ENCODE data around the gene EXOC7. TPM values are rescaled to one million over a fixed set of nuclear protein-coding genes. Genes with fewer than 3 reads are reported as not detected.
"Not testable (repeated sequence)": the region's sequence is repeated elsewhere in the genome, so short reads cannot be mapped to it uniquely, and the experiment has no call there.

The EXOC7 gene
- total RNA-seq, 1 donor from 2014 or later: 51.3 TPM

DNA sequence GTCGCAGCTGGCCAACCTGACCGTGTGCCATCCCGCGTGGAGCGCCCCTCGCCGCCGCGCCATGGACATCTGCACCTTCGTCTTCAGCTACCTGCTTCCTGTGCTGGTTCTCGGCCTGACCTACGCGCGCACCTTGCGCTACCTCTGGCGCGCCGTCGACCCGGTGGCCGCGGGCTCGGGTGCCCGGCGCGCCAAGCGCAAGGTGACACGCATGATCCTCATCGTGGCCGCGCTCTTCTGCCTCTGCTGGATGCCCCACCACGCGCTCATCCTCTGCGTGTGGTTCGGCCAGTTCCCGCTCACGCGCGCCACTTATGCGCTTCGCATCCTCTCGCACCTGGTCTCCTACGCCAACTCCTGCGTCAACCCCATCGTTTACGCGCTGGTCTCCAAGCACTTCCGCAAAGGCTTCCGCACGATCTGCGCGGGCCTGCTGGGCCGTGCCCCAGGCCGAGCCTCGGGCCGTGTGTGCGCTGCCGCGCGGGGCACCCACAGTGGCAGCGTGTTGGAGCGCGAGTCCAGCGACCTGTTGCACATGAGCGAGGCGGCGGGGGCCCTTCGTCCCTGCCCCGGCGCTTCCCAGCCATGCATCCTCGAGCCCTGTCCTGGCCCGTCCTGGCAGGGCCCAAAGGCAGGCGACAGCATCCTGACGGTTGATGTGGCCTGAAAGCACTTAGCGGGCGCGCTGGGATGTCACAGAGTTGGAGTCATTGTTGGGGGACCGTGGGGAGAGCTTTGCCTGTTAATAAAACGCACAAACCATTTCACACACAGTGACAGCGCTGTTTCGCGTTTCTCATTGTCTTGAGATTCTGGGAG lies 26.6 kb downstream of the EXOC7 start:
- no peak for DNase-seq (ENCODE audit: low spot score)

DNA sequence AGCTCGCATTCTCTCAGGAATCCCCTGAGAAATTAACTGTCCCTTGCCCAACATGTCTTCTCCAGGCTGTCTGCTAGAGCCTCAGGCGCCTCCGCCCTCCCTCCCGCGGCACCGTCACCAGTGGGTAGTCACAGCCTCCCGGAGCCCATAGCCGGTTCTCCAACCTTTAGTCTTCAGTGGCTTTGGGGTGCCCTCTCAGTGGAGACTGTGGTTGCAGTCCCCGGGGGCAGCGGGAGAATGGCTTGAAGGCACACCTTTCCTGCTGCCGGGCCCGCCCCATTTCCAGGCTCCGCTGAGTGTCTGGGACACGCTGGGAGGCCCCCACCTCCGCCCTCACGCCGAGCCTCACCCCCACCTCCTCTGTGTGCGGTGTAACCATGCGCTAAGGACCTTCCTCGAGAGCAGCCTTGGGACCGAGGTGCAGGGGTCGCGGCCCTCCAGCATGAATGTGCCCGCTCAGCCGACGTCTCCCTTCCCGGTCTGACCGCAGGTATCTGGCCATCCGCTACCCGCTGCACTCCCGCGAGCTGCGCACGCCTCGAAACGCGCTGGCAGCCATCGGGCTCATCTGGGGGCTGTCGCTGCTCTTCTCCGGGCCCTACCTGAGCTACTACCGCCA lies 27.3 kb downstream of the EXOC7 start:
- DNase-seq (ENCODE audit: low spot score) (no peak), ATAC-seq (no peak)

More for the DNA sequence above, 26.6 kb downstream of the EXOC7 start:
- no peak for ATAC-seq

DNA sequence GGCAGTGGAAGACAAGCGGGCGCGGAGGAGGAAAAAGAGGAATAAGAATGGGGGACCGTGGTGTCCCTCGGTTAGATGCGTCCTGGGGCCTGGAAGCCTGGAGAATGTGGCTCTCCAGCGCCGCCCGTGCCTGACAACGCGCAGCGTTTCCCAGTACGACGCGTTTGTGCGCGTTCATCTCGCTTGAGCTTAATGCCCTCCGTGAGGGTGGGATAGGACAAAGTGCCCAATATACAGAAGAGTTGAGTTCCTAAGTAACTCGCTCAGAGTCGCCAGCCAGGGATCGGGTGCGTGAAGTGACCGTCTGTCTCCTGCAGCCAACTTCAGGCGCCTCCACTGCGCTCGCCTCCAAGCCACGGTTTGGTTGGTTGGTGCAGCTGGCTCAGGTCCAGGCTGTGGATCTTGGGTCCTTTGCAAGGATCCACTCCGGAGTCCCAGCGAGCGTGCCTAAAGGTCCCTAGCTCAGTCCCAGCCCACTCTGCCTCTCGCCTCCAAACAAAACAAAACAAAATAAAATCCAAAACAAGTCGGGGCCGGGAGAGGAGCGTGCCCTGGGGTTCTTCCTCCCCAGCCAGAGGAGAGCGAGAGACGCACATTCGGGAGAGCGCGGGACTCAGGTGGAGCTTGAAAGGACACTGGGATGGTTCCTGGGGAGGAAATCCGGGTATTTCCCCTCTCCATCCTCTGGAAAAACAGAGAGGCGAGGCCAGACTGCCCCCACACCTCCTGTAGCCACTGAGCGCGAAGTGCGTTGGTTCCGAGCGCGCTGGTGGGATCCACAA lies 28.0 kb downstream of the EXOC7 start:
- no peak for DNase-seq (ENCODE audit: low spot score)
- ATAC-seq: no peak

DNA sequence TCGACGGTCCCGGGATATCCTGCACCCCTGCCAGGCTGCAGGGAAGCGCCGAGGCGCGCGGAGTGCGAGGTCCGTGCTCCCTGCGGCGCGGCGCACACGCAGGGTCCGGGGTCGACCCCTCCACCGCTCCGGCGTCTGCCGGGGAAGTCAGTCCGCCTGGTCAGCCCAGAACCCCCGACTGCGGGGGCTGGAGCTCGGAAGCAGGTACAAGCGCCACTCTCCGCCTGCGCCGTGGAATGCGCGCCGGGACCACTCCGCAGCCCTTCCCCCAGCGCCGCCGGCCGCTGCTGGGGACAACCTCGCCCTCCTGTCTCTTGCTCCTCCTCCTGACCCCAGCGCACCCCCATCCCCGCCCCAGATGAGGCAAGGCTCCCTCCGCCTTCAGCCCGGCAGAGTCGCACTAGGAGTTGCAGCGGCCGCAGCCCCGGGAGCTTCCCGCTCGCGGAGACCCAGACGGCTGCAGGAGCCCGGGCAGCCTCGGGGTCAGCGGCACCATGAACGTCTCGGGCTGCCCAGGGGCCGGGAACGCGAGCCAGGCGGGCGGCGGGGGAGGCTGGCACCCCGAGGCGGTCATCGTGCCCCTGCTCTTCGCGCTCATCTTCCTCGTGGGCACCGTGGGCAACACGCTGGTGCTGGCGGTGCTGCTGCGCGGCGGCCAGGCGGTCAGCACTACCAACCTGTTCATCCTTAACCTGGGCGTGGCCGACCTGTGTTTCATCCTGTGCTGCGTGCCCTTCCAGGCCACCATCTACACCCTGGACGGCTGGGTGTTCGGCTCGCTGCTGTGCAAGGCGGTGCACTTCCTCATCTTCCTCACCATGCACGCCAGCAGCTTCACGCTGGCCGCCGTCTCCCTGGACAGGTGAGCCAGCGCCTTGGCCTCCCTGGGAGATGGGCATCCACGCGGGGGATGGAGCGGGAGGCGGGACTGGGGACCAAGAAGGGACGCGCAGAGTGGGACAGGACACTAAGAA lies 28.9 kb downstream of the EXOC7 start, which contains the start of gene GALR2:
Gene GALR2, plus strand, starts transcription at position 392 of the 974 bp plus-strand sequence. Its CDS starts 103 bp downstream, at position 495.
- DNase-seq (ENCODE audit: low spot score) (no peak), ATAC-seq (no peak)

DNA sequence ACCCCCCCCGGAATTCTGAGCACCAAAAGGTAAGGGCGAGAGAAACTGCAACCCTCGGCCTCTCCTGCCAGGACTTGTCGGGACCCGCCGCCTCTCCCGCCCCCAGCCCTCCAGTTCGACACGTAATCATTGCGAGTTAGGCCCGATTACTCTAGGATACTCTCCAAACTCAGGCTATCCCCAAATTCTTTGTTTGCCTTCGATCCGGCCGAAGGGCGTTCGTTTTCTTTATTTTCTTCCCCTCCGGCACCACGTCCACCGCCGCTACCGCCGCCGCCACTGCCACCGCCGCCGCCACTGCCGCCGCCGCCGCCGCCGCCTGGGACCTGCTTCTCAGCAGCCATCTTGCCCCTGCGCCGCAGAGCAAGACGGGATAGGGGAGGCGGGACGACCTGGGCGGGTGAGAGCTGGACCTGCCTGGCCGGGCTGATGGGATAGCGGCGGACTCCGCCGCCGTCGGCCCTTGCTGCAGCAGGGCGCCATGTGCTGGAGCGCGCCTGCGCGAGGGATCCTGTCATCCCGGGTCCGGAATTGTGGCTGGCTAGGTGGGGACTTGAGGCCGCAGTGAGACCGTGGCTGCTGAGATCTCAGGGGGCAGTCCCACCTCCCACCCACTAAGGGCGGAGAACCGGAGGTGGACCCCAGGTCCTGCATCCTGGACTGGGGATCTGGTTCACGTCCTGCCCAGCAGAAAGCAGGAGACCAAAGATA lies 31.3 kb downstream of the EXOC7 start, which contains the start of gene SRP68:
Gene SRP68, minus strand, starts transcription at position 370 of the 711 bp plus-strand sequence. Its CDS starts 26 bp downstream, at position 344.
- peak; percentile 99 for ATAC-seq
- DNase-seq (ENCODE audit: low spot score): peak; percentile 96

DNA sequence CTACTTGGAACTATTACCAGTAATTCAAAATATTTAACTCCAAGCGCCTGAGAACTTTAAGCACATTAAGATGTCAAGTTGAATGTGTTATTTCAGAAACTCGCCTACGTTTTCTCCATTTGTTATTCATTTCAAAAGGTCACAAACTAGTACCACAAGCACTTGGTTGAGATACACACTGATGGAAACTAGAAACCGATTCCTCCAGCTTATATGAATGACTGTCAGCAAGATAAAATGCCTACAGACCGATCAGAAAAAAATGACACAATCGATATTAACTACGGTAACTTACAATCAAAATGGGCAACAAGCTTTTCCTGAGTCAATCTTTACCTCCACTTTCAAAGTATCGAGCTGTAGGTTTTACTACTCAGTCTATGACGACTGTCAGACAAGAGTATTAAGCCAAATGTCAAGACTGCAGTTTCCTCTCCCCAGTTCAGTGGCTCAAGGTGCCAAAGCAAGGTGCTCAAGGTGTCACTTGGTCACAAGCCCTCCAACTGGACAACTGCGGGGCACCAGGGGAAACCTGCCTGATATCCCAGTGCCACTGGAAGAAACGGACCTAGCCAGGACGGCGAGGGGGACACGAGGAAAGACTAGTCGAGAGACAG lies 31.9 kb downstream of the EXOC7 start:
- DNase-seq (ENCODE audit: low spot score): no peak
- peak; percentile 12 for ATAC-seq

DNA sequence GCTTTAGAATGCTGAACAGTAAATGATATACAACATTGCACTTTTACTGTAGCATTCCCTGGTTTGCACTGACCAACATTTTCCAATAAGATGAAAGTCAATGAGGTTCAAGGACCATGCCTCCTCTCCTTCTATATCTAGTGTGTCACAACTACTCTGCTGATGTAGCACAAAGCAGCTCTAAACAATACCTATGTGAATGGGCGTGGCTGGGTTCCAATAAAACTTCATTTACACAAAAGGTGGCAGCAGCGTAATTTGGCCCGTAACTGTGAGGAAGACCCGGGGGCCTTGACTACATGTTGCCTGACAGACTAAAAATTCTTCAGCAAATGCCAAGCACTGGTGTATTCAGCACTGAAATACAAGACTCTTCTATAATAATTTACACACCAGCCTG lies 37.8 kb downstream of the EXOC7 start:
- ATAC-seq: no peak

DNA sequence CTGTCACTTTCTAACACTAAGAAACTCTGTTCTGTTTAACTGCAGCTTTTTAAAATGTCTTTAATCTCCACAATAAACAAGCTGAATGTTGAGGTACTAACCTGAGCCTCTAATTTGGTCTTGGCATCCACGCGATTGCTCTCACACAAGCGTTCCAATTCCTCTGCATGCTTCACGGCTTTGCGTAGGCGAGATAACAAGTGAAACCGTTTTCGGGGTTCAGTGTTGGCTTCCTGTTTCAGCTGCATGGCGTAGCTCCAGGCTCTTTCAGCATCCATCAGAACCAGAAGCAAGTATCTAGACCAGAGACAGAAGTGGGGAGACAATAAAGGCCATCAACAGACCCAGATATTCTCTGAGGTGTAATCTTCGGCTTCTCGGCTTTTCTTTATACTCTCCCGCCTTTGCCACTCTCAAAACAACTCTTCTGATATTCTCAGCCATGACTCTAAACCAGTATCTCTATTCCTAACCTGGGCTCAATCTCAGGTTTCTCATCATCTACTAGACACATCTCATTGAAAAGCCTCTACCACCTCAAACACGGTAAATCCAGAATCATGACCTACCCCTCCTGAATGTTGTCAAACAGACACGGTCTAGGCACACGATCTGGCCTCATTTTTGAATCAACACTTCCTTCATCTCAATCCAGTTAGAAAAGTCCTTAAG lies 39.6 kb downstream of the EXOC7 start:
- no peak for DNase-seq (ENCODE audit: low spot score)
- no peak for ATAC-seq

More for the DNA sequence above, 37.8 kb downstream of the EXOC7 start:
- no peak for DNase-seq (ENCODE audit: low spot score)

DNA sequence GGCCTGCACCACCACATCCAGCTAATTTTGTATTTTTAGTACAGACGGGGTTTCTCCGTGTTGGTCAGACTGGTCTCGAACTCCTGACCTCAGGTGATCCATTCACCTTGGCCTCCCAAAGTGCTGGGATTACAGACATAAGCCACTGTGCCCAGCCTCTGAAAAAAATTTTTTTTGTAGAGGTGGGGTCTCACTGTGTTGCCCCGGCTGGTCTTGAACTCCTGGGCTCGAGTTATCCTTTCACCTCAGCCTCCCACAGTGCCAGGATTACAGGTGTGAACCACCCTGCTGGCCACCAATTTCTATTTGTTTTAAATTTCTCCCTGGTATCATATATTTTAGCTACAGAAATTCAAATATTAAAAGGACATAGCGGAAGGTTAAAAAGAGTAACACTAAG lies 45.3 kb downstream of the EXOC7 start:
- DNase-seq (ENCODE audit: low spot score); ATAC-seq: not testable (repeated sequence)

DNA sequence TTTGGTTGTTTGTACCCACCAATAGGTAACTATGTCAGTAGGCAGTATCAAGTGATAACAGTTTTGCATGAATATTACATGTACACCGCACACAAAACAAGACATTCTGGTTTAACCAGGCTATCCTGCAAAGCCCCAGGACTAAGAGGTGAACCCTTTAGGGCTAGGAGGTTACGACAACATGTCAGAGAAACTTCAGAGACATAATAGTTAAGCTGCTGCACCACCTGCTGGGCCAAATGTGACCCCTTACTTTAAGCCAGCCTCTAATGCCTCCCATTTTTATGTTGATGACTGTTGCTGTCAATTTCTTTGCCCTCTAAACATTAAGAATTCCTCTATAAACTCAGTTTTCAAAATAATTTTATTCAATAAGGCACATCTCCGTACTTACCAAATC lies 46.7 kb downstream of the EXOC7 start:
- no peak for ATAC-seq

DNA sequence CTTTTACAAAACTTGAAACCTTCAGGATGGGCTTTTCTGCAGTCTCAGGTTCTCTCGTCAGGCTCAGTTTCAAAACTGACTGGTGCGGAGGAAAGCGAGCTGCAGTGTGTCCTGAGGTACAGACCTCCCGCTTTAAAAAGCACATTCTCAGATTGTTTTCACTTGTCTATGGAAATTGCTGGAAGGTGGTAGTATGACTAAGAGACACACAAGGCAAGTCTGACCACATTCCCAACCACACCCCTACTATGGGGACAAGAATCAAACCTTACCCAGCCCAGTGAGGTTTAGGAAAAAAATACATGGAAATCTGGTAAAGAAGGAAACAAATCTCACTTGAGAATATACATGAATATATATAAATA lies 49.5 kb downstream of the EXOC7 start:
- ATAC-seq (no peak), DNase-seq (ENCODE audit: low spot score) (no peak)

More for the DNA sequence above, 46.7 kb downstream of the EXOC7 start:
- no peak for DNase-seq (ENCODE audit: low spot score)

DNA sequence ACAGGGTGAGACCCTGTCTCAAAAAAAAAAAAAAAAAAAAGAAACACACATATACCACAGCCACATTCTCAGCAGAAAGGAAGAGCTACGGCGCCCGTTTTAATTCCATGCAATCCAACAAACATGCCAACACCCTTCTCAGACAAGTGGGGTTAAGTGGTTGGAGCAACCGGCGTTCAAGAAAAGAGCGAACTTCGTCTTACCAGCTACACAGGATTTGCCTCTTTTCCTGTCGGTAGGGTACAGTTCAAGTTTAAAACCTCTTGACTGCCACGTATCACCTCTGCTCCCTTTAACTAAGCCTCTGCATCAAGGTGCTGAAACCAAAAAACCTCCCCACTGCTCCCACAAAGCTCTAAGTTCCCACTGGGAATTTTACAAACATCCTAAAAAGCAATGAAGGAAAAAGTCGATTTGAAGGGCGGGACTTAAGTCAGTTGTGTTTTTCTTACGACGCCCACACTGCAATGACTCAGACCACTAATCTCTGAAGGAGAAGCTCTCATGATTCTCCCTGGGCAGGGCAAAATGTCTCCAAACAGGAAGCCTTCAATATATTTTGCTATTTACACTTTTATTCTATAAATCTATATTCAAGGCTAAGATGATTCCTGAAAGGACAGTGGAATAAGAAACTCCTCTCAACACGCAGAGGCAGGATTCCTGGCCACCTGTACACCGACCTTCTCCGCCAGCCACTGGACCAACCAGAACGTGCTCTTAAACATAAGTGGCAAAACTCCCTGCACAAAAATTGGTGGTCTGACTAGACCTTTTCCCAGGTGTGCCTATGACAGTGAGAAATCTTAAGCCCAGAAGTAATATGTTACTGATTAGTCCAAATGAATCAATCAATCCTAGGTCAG lies 50.1 kb downstream of the EXOC7 start:
- DNase-seq (ENCODE audit: low spot score) (no peak), ATAC-seq (no peak)

DNA sequence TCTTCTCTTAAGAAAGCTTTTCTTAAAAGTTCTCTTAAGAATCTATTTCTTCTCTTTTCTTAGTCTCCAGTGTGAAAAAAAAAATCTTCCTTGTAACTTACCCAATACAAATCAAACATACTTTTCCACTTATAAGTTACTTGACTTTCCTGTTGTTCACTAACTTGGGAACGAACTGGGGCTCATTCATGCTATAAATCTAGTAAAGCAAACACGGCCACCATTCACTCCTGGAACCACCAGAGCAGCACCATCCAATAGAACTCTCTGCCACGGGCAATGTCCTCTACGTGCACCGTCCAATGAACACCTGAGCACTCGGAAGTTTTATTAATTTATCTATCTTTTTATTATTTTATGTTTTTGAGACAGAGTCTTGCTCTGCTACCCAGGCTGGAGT lies 52.0 kb downstream of the EXOC7 start:
- ATAC-seq (no peak), DNase-seq (ENCODE audit: low spot score) (no peak)

DNA sequence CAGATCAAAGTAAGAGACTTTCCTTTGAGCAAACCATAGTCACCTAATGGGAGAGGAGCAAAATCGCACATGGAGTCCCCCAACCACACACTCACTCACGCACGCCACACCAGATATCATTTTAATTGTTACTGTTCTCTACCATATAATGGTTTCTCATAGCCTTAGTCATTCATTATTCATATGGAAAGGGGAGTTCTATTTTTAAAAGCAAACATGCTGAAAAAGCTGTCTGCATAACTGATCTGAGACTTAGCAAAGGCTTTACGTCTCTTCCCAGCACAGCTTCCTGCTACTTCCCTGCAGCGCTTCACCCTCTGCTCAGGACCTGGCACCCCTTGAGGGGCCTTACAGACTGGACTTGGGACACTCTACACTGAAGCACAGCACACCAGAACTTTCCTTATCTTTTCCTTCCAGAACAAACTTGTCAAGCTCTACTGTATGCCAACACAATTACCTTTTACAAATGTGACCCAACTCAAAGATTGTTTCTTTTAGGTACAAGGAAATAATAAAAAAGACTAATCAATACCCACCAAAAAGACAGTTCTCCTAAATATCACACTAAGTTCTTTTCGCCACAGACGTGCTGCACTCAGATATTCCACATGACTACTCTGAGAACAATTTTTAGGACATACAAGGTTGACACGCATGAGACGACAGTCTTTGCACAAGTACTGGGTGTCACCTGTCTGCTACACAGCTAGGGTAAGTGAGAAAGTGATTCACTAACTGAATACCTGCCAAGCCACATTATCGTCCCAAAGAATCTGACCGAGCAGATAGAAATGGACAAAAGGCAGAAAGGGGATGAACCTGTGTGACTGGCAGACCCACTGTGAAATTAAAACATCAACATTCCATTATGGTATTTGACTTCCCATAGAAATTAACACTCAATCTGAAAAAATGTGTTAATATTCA lies 52.8 kb downstream of the EXOC7 start:
- no peak for DNase-seq (ENCODE audit: low spot score)
- ATAC-seq: no peak

DNA sequence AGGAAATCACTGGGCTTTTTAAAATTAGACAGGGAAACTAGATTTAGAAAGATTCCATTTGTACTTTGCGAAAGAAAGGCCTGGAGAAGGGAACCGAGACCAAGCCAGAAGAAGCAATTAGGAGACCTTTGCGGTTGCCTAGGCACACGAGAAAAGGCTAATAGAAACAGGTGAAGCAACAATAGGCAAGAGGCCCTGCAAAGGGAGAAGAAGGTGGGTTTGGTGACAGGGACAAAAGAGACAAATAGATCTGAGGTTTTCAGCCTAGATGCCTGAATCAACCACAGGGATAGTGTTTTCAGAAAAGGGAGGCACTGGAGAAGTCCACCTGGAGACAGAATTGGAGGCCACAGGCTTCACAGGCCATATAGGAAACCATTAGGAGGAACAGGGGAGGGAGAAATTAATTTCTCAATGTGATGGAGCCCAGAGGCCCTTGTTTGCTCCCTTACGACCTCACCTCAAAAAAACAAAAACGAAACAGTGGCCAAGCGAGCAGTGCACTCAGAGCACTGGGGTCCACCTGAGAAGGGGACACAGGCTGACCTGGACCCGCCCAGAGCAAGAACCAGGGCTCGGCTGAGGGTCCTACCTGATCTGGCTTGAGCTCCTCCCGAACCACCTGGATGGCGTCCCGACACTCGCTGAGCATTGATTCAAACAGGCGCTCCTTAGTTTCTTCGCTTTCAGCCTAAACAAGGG lies 53.6 kb downstream of the EXOC7 start:
- DNase-seq (ENCODE audit: low spot score) (no peak), ATAC-seq (no peak)

DNA sequence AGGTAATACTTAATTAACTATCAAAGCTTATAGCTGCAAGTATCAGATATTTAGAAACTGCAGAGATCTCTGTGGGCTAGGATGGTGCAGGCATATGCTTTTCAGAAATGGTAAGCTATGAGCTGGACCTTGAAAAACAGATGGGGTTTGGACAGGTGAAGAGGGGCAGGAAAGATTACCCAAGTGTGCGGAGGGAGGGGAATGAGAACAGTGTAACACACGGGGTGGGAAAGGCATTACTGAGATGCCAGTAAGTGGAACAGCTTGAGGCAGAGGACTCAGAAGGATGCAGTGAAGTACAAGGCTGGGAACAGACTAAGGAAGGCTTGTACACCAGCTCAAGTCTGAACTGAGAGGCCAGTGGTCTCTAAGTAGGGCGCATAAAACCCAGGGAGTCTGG lies 54.3 kb downstream of the EXOC7 start:
- ATAC-seq (no peak), DNase-seq (ENCODE audit: low spot score) (no peak)

Measured in left lobe of liver (tissue), 2 donors.